Kidney (tissue), 14 donors: ENCODE measurements around the gene AKR7A3. TPM values are rescaled to one million over a fixed set of nuclear protein-coding genes. Genes with fewer than 3 reads are reported as not detected.
"Not testable (repeated sequence)": the region's sequence is repeated elsewhere in the genome, so short reads cannot be mapped to it uniquely, and the experiment has no call there.

Experiments used
- DNase-seq, 5 donors: peaks; one replicate each; pipeline ENCODE4 v3.0.0-alpha.2; 2013 to 2020
- FAIRE-seq: peaks from 2 replicates; lab custom pipeline; 2012; peaks lifted over from hg19 to GRCh38; lab: Jason Lieb, UNC
- H3K27ac ChIP-seq, 2 donors: one replicate each; pipeline ENCODE4 v1.7.0; 2013; ENCODE audit warnings: low read depth in 2 of 2, low read length in 2 of 2, inconsistent platforms in 1 of 2
- H3K27me3 ChIP-seq: one replicate; pipeline ENCODE4 v1.7.1; 2013; ENCODE audit warnings: low read length, inconsistent platforms; ENCODE audit not compliant: control insufficient read depth, insufficient read depth
- H3K36me3 ChIP-seq, 3 donors: one replicate each; pipeline versions ENCODE4 v1.7.0 to v1.7.1; 2013; ENCODE audit warnings: low read length in 3 of 3, control low read depth in 1 of 3, inconsistent platforms in 1 of 3; ENCODE audit not compliant: insufficient read depth in 3 of 3, control insufficient read depth in 2 of 3
- H3K4me1 ChIP-seq, 3 donors: one replicate each; pipeline versions ENCODE4 v1.7.0 to v1.7.1; 2013; ENCODE audit warnings: low read length in 3 of 3, inconsistent platforms in 1 of 3, low read depth in 1 of 3; ENCODE audit not compliant: control insufficient read depth in 2 of 3, insufficient read depth in 2 of 3
- H3K4me3 ChIP-seq, 3 donors: one replicate each; pipeline versions ENCODE4 v1.7.0 to v1.8.1; 2013; ENCODE audit warnings: low read length in 3 of 3, control low read depth in 1 of 3, inconsistent platforms in 1 of 3
- H3K9ac ChIP-seq, 3 donors: one replicate each; pipeline versions ENCODE4 v1.7.0 to v1.7.1; 2013; ENCODE audit warnings: low read length in 3 of 3, control low read depth in 1 of 3, inconsistent platforms in 1 of 3
- H3K9me3 ChIP-seq, 3 donors: one replicate each; pipeline versions ENCODE4 v1.7.0 to v1.7.1; 2013; ENCODE audit warnings: low read length in 3 of 3, control low read depth in 1 of 3, inconsistent platforms in 1 of 3; ENCODE audit not compliant: control insufficient read depth in 2 of 3, insufficient read depth in 1 of 3
- intact Hi-C: fragments of 100-400 bp; cut with DNase I; formaldehyde crosslinking; loops from one replicate; pipeline ENCODE4 v1.11.1; 2022
- polyA plus RNA-seq: library from polyadenylated mRNA; stranded (reverse); fragments of 350-450 nt; fragmentation: Illumina TruSeq; extraction: RNeasy Lipid Tissue Mini Kit (QIAGEN cat#74804); gene quantifications from one replicate; pipeline ENCODE4 v1.2.3, GENCODE V29; 2014; ENCODE audit warnings: low read depth, low replicate concordance; ENCODE audit not compliant: insufficient read depth
- total RNA-seq: library from RNA; stranded (reverse); fragmentation: NEBNext Ultra II Directional; extraction: Animal tissue kit (Norgen Biotek cat#: 25700); gene quantifications from one replicate; pipeline ENCODE4 v1.2.1, GENCODE V29; 2021
- TF ChIP-seq, protein P1 (sequence below): IDR thresholded peaks from 3 replicates; pipeline ENCODE4 v1.5.1; 2012; ENCODE audit warnings: mild to moderate bottlenecking, moderate library complexity, borderline replicate concordance; ENCODE audit not compliant: insufficient read depth; ENCODE audit errors: extremely low read depth
- donor health status: control.
- donor health status: control.
- donor health status: control.
- donor health status: control.
- donor health status: control.
- donor health status: DM: yes; HTN: yes; CAD: no.
- donor health status: Normal renal cell carcinoma (clear cell type).

Gene AKR7A3
- total and polyA plus RNA-seq, 2 donors from 2014 or later = 6.2 to 108 TPM

DNA sequence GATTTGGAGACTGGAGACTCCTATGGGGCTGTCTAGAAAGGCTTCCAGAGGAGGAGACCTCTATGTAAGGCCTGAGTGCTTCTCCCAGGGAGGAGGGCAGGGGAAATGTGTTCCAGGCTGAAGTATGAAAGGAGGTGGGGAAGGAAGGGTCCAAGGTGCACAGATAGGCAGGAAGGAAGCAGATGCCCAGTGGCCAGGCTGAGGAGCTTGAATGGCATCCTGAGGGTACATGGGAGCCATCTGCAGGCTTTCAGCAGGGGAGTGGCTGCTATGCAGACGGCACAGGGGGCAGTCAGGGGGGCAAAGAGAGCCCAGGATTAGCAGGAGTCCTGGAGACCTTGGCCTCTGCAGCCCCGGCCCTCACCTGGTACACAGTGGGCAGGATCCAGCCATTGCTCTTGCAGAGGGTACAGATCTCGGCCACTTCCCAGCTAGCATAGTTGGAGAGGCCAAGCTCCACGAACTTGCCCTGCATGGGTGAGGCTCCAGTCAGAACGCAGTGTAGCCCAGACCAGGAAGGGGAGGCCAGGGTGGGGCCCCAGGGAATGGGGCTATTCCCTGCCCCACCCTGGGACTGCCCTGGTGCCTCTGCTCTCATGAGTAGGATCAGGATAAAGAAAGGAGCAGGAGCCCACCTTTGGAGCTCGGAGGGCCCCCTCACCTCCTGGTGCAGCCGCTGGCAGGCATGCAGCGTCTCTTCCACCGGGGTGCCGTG is 19.4 kb upstream of the AKR7A3 start:
- Histone ChIP-seq H3K9ac (no peak overlapping the region), H3K4me1 (peaks cover 0 to 11% (median 8%) of the 10 kb centered on the region in 3 donors), H3K9me3 (no peaks in the 10 kb centered on the region), H3K4me3 (no peak overlapping the region), H3K27me3 (no peaks in the 10 kb centered on the region), H3K36me3 (peaks cover 0 to 41% (median 17%) of the 10 kb centered on the region in 3 donors), H3K27ac (no peak overlapping the region)
- intact Hi-C loops = no loop called here
- TF ChIP-seq, protein P1, sequence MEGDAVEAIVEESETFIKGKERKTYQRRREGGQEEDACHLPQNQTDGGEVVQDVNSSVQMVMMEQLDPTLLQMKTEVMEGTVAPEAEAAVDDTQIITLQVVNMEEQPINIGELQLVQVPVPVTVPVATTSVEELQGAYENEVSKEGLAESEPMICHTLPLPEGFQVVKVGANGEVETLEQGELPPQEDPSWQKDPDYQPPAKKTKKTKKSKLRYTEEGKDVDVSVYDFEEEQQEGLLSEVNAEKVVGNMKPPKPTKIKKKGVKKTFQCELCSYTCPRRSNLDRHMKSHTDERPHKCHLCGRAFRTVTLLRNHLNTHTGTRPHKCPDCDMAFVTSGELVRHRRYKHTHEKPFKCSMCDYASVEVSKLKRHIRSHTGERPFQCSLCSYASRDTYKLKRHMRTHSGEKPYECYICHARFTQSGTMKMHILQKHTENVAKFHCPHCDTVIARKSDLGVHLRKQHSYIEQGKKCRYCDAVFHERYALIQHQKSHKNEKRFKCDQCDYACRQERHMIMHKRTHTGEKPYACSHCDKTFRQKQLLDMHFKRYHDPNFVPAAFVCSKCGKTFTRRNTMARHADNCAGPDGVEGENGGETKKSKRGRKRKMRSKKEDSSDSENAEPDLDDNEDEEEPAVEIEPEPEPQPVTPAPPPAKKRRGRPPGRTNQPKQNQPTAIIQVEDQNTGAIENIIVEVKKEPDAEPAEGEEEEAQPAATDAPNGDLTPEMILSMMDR = no peak
- DNase-seq (no peak), FAIRE-seq (no peak)

DNA sequence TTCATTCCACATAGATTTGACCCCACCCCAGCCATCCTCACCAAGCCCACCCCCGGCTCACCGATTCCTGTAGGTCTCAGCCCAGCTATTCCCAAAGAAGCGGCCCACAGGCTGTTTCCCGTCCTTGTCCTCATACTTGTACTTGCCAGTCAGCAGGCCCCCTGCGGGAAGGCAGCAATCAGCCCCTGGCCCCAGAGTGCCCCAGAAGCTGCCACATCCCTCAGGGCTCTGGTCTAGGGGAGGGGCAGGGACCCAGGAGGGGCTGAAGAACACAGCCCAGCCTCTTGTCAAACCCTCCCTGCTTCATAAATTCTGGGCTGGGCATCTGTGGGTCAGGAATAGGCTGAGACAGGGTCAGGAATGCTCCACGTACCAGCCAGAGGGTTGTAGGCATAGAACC is 18.4 kb upstream of the AKR7A3 start:
- no peak overlapping the region for H3K9ac ChIP-seq
- H3K4me1 ChIP-seq = peaks cover 0 to 5% (median 5%) of the 10 kb centered on the region in 3 donors
- FAIRE-seq (no peak), DNase-seq (no peak)
- no peaks in the 10 kb centered on the region for H3K27me3 ChIP-seq
- H3K9me3 ChIP-seq = no peaks in the 10 kb centered on the region
- H3K36me3 ChIP-seq = peaks cover 0 to 41% (median 20%) of the 10 kb centered on the region in 3 donors
- H3K4me3 ChIP-seq = no peak overlapping the region
- intact Hi-C loops = no loop called here
- H3K27ac ChIP-seq = no peak overlapping the region
- TF ChIP-seq, protein P1 = no peak

DNA sequence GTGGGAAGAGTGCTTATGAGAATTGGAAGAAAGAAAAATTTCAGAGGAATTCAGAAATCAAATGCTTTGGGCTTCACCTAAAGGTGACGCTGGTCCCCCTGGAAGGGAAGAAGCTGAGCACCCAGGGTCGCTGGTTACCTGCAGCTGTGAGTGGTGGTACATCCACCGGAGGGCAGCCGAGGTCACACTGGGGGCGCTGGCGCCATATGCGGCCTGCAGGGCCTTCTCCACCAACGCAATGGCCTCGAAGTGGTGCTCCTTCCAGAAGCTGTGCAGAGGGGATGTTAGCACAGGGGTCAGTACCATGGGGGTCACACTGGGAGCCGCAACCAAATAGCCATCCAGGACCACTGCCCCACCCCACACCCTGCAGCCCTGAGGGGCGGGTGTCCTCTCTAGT is 17.3 kb upstream of the AKR7A3 start:
- H3K9me3 ChIP-seq = no peaks in the 10 kb centered on the region
- DNase-seq = peak in 1 of 5 donors; percentile 33
- no peak overlapping the region for H3K4me3 ChIP-seq
- H3K9ac ChIP-seq = no peak overlapping the region
- TF ChIP-seq, protein P1 = no peak
- H3K27me3 ChIP-seq = no peaks in the 10 kb centered on the region
- H3K27ac ChIP-seq = no peak overlapping the region
- peaks cover 0 to 41% (median 20%) of the 10 kb centered on the region in 3 donors for H3K36me3 ChIP-seq
- intact Hi-C loops = no loop called here
- FAIRE-seq = no peak
- peaks cover 0 to 5% (median 3%) of the 10 kb centered on the region in 3 donors for H3K4me1 ChIP-seq

DNA sequence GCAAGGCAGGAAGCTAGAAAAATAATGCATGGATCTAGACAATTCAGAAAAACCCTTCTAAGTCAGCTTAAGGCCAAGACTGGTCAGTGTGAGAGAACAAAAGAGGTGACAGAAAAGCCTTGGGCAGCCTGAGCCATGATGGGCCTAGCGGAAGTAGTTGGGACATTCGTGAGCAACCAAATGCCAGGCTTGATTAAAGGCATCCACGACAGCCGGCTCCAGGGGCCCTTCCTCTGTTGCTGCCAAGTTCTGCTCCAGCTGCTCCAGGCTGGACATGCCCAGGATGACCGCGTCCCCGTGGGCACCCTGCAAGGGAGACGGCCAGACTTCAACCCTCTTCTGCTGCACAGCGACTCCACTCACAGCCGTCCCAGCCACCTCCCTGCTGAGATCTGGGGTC is 15.5 kb upstream of the AKR7A3 start:
- H3K27me3 ChIP-seq, DNase-seq, H3K4me3 ChIP-seq, H3K4me1 ChIP-seq, H3K27ac ChIP-seq, FAIRE-seq, intact Hi-C loops, H3K9me3 ChIP-seq, H3K9ac ChIP-seq: not testable (repeated sequence)
- H3K36me3 ChIP-seq = peaks cover 0 to 41% (median 20%) of the 10 kb centered on the region in 3 donors
